Measurements from ENCODE around the gene GALNT6.

GALNT6 gene

GRCh38 chr12:51391283-51392123, at the start of gene GALNT6:
TSS of gene GALNT6 (minus strand) at chr12:51391406. CDS start at chr12:51379781, 11,625 bp downstream.
- peak; percentile 50 for DNase-seq (ENCODE audit: low spot score)

- DNase-seq (ENCODE audit: low spot score): no peak
These were observed 48.1 kb upstream of the GALNT6 start for GRCh38 chr12:51439330-51439729.

- no peak for DNase-seq (ENCODE audit: low spot score)
These were observed 46.2 kb upstream of the GALNT6 start for GRCh38 chr12:51437431-51437830.

GRCh38 chr12:51434305-51434704, 43.1 kb upstream of the GALNT6 start:
- DNase-seq (ENCODE audit: low spot score): peak; percentile 4

GRCh38 chr12:51432921-51433320, 41.7 kb upstream of the GALNT6 start:
- no peak for DNase-seq (ENCODE audit: low spot score)

GRCh38 chr12:51430196-51430895, 39.1 kb upstream of the GALNT6 start:
- no peak for DNase-seq (ENCODE audit: low spot score)

GRCh38 chr12:51429700-51430099, 38.5 kb upstream of the GALNT6 start:
- no peak for DNase-seq (ENCODE audit: low spot score)

- DNase-seq (ENCODE audit: low spot score): no peak
These were observed 37.0 kb upstream of the GALNT6 start for GRCh38 chr12:51428256-51428655.

GRCh38 chr12:51424662-51425539, 33.7 kb upstream of the GALNT6 start, which contains the start of gene SLC4A8:
TSS of gene SLC4A8 (plus strand) at chr12:51424831. CDS start at chr12:51424988, 157 bp downstream.
- DNase-seq (ENCODE audit: low spot score): peak; percentile 74

GRCh38 chr12:51424094-51424661, 33.0 kb upstream of the GALNT6 start:
- DNase-seq (ENCODE audit: low spot score): no peak

GRCh38 chr12:51421266-51421884, 30.2 kb upstream of the GALNT6 start:
- DNase-seq (ENCODE audit: low spot score): peak; percentile 74

GRCh38 chr12:51419425-51420193, 28.4 kb upstream of the GALNT6 start:
- no peak for DNase-seq (ENCODE audit: low spot score)

GRCh38 chr12:51417826-51418225, 26.6 kb upstream of the GALNT6 start:
- no peak for DNase-seq (ENCODE audit: low spot score)

- peak; percentile 29 for DNase-seq (ENCODE audit: low spot score)
These were observed 24.7 kb upstream of the GALNT6 start for GRCh38 chr12:51415931-51416330.

- DNase-seq (ENCODE audit: low spot score): no peak
These were observed 22.6 kb upstream of the GALNT6 start for GRCh38 chr12:51413791-51414190.

- no peak for DNase-seq (ENCODE audit: low spot score)
These were observed 21.9 kb upstream of the GALNT6 start for GRCh38 chr12:51413149-51413548.

- DNase-seq (ENCODE audit: low spot score): no peak
These were observed 18.6 kb upstream of the GALNT6 start for GRCh38 chr12:51409846-51410245.

GRCh38 chr12:51407604-51408003, 16.4 kb upstream of the GALNT6 start:
- DNase-seq (ENCODE audit: low spot score): no peak

- DNase-seq (ENCODE audit: low spot score): no peak
These were observed 15.7 kb upstream of the GALNT6 start for GRCh38 chr12:51406859-51407258.

- no peak for DNase-seq (ENCODE audit: low spot score)
These were observed 15.1 kb upstream of the GALNT6 start for GRCh38 chr12:51406290-51406689.

GRCh38 chr12:51405801-51406207, 14.6 kb upstream of the GALNT6 start:
- no peak for DNase-seq (ENCODE audit: low spot score)
